ENCODE results near the gene GDPD5. TPM values are rescaled to one million over a fixed set of nuclear protein-coding genes. Genes with fewer than 3 reads are reported as not detected.

The GDPD5 gene
- total and polyA plus RNA-seq, 9 of the 15 experiments (the other 6 are each of a cell fraction or from before 2014, with no cell fraction given) = 0.32 to 27.3 (median 8.0) TPM

DNA sequence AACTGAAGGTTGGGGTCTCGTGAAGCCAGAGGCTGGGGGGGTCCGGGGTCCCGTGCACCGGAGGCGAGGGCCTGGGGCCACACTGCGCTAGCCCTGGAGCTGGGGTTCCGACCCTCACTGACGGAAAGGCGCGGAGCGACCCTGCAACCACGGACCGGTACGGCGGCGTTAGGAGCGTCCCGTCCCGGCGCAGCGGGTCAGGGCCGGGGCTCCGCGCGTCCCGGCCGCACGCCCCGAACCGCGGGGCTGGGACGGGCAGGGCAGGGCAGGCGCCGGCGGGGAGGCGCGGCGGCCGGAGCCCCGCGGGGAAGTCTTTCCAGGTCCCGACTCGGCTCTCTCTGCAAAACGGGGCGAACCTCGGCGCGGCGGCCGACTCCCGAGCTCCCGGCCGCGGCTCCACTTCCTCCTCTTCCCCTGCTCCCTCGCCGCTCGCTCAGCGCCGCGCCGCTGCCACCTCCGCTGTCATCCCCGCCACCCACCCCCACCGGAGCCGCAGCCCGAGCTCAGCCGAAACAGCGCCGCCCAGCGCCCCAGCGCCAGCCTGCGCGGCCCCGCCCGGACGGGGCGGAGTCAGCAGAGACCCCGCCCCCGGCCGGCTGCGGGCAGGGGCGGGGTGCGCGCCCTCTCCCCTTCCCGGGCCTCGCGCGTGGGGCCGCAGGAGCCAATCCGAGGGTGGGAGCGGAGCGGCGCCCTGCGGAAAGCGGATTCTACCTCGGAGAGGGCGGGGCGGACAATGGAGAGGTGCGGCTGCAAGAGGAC, at the start of gene GDPD5 (continued):
- TF ChIP-seq CREB3L1 (IDR thresholded peaks at IDR 0.05; ENCODE audit: borderline replicate concordance, low read depth) (0 out of 2 replicates have a peak, but pooled peaks have one; percentile 34), PCBP1 (IDR thresholded peaks at IDR 0.05; ENCODE audit: low read depth, low read length, poor library complexity, severe bottlenecking) (peak; percentile 60), DEAF1 (CRISPR knock-in tag; IDR thresholded peaks at IDR 0.05) (0 out of 2 replicates have a peak, but pooled peaks have one; percentile 14), HMGN3 (IDR thresholded peaks at IDR 0.05; ENCODE audit: borderline replicate concordance, extremely low read depth, insufficient read length, low read depth, low read length) (peak; percentile 19), JUND (IDR thresholded peaks at IDR 0.05; ENCODE audit: borderline replicate concordance, low read depth, low read length) (peak; percentile 43; the same call in 1 of the 2 replicates), JUND (tag; IDR thresholded peaks at IDR 0.05; ENCODE audit: borderline replicate concordance, low read depth, low read length) (peak; percentile 25; the same call in 1 of the 3 replicates), PHF8 (IDR thresholded peaks at IDR 0.05; ENCODE audit: borderline replicate concordance, low read length) (peak; percentile 56; the same call in 1 of the 2 replicates), PML (IDR thresholded peaks at IDR 0.05; ENCODE audit: low read length) (no peak), EGR1 (conservative IDR thresholded peaks at IDR 0.05) (peak; percentile 68), RUNX1 (IDR thresholded peaks at IDR 0.05; ENCODE audit: low read depth) (0 out of 2 replicates have a peak, but pooled peaks have one; percentile 12), ZNF263 (CRISPR knock-in tag; IDR thresholded peaks at IDR 0.05; ENCODE audit: borderline replicate concordance) (peak; percentile 40; the same call in 1 of the 2 replicates), MAZ (CRISPR knock-in tag; conservative IDR thresholded peaks at IDR 0.05 in 1 of 2, IDR thresholded peaks at IDR 0.05 in 1 of 2) (peak; percentile 36 to 97; a peak in 3 of 4 replicates), ZNF431 (CRISPR knock-in tag; IDR thresholded peaks at IDR 0.05) (no peak), TARDBP (IDR thresholded peaks at IDR 0.05) (0 out of 2 replicates have a peak, but pooled peaks have one; percentile 23), RBM25 (IDR thresholded peaks at IDR 0.05; ENCODE audit: low read depth, low read length, severe bottlenecking) (peak; percentile 51), MEIS2 (IDR thresholded peaks at IDR 0.05; ENCODE audit: partially characterized antibody) (peak; percentile 35), ZNF785 (CRISPR knock-in tag; IDR thresholded peaks at IDR 0.05) (no peak), EZH2 (IDR thresholded peaks at IDR 0.05; ENCODE audit: borderline replicate concordance, low read depth, low read length) (no peak)
- TF ChIP-seq, protein P1, sequence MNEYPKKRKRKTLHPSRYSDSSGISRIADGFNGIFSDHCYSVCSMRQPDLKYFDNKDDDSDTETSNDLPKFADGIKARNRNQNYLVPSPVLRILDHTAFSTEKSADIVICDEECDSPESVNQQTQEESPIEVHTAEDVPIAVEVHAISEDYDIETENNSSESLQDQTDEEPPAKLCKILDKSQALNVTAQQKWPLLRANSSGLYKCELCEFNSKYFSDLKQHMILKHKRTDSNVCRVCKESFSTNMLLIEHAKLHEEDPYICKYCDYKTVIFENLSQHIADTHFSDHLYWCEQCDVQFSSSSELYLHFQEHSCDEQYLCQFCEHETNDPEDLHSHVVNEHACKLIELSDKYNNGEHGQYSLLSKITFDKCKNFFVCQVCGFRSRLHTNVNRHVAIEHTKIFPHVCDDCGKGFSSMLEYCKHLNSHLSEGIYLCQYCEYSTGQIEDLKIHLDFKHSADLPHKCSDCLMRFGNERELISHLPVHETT (CRISPR knock-in tag; conservative IDR thresholded peaks at IDR 0.05 in 1 of 2, IDR thresholded peaks at IDR 0.05 in 1 of 2) = peak in 1 of 2 experiments; percentile 90; a peak in 2 of 4 replicates
